ENCODE data around the gene PHLDA3.

PHLDA3 gene

DNA sequence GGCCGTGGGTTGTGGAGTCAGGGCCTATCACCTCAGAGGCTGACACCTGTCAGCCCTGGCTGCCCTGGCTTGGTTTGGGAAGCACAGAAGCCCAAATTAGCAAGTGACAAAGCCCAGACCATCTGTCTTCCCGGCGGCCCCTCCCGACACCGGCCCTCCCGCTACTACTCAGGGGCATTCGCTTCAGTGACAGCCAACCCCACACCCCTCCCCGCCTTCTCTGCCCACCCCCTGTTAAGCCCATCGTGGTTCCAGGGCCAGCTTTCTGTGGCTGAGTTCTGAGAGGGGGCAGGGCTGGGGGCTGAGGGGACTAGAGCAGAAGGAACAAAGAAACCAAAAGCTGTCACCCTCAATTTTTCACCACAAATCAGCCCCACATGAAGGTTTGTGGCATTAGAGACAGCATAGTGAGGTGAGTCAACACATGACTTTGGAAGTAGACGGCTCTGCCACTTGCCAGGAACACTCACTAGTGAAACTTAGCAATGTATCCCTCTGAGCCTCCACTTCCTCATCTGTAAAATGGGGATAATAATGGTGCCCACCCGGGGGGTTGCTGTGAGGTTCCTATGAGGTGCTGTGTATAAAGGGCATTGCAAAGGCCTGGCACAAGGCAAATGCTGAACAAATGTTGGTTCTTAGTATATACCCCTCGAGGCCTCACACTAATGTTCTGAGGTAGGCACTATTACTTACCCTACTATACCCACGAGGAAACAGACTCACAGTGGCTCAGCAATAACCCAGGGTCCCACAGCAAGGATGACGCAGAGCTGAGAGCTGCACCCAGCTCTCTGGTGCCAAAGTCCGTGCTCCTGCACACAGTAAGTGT lies 42.3 kb downstream of the PHLDA3 start (continued):
- TF ChIP-seq, protein P1, sequence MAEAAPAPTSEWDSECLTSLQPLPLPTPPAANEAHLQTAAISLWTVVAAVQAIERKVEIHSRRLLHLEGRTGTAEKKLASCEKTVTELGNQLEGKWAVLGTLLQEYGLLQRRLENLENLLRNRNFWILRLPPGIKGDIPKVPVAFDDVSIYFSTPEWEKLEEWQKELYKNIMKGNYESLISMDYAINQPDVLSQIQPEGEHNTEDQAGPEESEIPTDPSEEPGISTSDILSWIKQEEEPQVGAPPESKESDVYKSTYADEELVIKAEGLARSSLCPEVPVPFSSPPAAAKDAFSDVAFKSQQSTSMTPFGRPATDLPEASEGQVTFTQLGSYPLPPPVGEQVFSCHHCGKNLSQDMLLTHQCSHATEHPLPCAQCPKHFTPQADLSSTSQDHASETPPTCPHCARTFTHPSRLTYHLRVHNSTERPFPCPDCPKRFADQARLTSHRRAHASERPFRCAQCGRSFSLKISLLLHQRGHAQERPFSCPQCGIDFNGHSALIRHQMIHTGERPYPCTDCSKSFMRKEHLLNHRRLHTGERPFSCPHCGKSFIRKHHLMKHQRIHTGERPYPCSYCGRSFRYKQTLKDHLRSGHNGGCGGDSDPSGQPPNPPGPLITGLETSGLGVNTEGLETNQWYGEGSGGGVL (tag by site-specific recombination; IDR thresholded peaks at IDR 0.05), result no peak
- no peak for TF ChIP-seq BCL11A (tag by site-specific recombination; IDR thresholded peaks at IDR 0.05; ENCODE audit: low read depth)
- TF ChIP-seq ZNF510 (tag by site-specific recombination; IDR thresholded peaks at IDR 0.05; ENCODE audit: insufficient replicate concordance), result no peak
- TF ChIP-seq ZNF350 (tag by site-specific recombination; IDR thresholded peaks at IDR 0.05), result no peak

DNA sequence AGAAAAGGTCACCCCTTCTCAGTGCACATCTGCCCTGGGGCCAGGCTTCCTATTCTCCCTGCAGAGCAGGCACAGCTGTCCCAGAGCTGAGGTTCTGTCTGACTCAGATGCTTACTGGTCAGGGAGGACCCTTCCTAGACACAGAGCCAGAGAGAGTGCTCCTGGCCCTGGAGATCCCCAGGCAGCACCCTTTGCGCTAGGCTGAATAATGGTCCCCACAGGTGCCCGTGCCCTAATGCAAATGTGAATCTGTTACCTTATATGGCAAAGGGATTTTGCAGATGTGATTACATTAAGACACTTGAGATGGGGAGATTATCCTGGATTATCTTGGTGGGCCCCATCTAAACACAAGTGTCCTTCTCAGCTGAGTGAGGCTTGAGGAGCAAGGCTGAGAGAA lies 44.8 kb downstream of the PHLDA3 start:
- POLR2A ChIA-PET, result no interaction called here
- Histone ChIP-seq H3K4me1 (ENCODE audit: control insufficient read depth, insufficient read depth, low read length) (no peaks in the 10 kb centered on the region), H3K27ac (ENCODE audit: extremely low read depth, low read depth, low read length) (no peak overlapping the region), H3K36me3 (ENCODE audit: control insufficient read depth in 2 of 2, insufficient read depth in 1 of 2, low read length in 2 of 2) (no peaks in the 10 kb centered on the region), H3K4me3 (ENCODE audit: low read depth, low read length) (no peak overlapping the region), H3K9me3 (ENCODE audit: control insufficient read depth, insufficient read depth, low read depth, low read length) (no peaks in the 10 kb centered on the region)
- CTCF ChIA-PET, result interaction anchor here (1.0 to 1.5 kb wide), 2 partner anchors 12 to 169 kb away, joined by 6 to 8 read pairs; no protein-coding TSS in a partner anchor
- TF ChIP-seq ZNF266 (tag by site-specific recombination; IDR thresholded peaks at IDR 0.05; ENCODE audit: low read depth) (no peak), ZSCAN16 (tag by site-specific recombination; IDR thresholded peaks at IDR 0.05) (no peak), KLF1 (tag by site-specific recombination; IDR thresholded peaks at IDR 0.05) (no peak), ZBTB17 (tag by site-specific recombination; IDR thresholded peaks at IDR 0.05) (no peak), IKZF3 (tag by site-specific recombination; IDR thresholded peaks at IDR 0.05) (no peak), MEIS1 (CRISPR knock-in tag; IDR thresholded peaks at IDR 0.05; ENCODE audit: borderline replicate concordance) (no peak), ZNF292 (tag by site-specific recombination; IDR thresholded peaks at IDR 0.05; ENCODE audit: borderline replicate concordance, low read depth) (no peak)
- TF ChIP-seq, protein P2, sequence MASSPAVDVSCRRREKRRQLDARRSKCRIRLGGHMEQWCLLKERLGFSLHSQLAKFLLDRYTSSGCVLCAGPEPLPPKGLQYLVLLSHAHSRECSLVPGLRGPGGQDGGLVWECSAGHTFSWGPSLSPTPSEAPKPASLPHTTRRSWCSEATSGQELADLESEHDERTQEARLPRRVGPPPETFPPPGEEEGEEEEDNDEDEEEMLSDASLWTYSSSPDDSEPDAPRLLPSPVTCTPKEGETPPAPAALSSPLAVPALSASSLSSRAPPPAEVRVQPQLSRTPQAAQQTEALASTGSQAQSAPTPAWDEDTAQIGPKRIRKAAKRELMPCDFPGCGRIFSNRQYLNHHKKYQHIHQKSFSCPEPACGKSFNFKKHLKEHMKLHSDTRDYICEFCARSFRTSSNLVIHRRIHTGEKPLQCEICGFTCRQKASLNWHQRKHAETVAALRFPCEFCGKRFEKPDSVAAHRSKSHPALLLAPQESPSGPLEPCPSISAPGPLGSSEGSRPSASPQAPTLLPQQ (tag by site-specific recombination; IDR thresholded peaks at IDR 0.05), result peak; percentile 52

DNA sequence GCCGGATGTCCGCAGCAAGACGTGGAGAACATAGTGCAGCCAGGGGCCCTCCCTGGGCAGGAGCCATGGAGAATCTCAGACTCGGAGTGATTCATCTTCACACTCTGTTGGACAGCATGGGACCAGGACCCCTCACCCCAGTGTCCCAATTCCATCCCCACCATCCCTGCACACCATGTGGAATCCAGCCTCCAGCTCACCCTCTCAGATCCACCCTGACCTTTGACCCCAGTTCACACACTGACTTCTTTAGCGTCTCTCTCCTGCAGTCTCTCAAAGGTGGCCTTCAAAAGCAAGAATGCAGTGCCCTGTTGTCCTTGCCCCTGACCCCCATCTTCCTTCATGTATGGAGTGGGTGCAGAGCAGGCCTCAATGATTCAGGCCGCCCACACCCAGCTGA lies 45.3 kb downstream of the PHLDA3 start:
- no peak overlapping the region for H3K4me3 ChIP-seq (ENCODE audit: low read depth, low read length)
- H3K36me3 ChIP-seq (ENCODE audit: control insufficient read depth in 2 of 2, insufficient read depth in 1 of 2, low read length in 2 of 2), result no peaks in the 10 kb centered on the region
- no peaks in the 10 kb centered on the region for H3K9me3 ChIP-seq (ENCODE audit: control insufficient read depth, insufficient read depth, low read depth, low read length)
- TF ChIP-seq SALL2 (tag by site-specific recombination; IDR thresholded peaks at IDR 0.05; ENCODE audit: borderline replicate concordance), result no peak
- no peak for TF ChIP-seq YY2 (tag by site-specific recombination; IDR thresholded peaks at IDR 0.05)
- peak; percentile 68; the same call in 1 of the 2 replicates for TF ChIP-seq EGR2 (tag by site-specific recombination; IDR thresholded peaks at IDR 0.05; ENCODE audit: low read depth)
- no peak for TF ChIP-seq ZNF48 (tag by site-specific recombination; IDR thresholded peaks at IDR 0.05)
- no peak for TF ChIP-seq MEIS1 (CRISPR knock-in tag; IDR thresholded peaks at IDR 0.05; ENCODE audit: borderline replicate concordance)
- TF ChIP-seq ZBTB48 (tag by site-specific recombination; IDR thresholded peaks at IDR 0.05), result no peak
- TF ChIP-seq ZNF560 (tag by site-specific recombination; IDR thresholded peaks at IDR 0.05; ENCODE audit: borderline replicate concordance), result no peak
- peak; percentile 29; the same call in 1 of the 2 replicates for TF ChIP-seq ZFHX2 (tag by site-specific recombination; conservative IDR thresholded peaks at IDR 0.05)
- TF ChIP-seq GFI1B (tag by site-specific recombination; IDR thresholded peaks at IDR 0.05), result no peak
- no peak for TF ChIP-seq ZNF362 (tag by site-specific recombination; IDR thresholded peaks at IDR 0.05)
- TF ChIP-seq, protein P3, sequence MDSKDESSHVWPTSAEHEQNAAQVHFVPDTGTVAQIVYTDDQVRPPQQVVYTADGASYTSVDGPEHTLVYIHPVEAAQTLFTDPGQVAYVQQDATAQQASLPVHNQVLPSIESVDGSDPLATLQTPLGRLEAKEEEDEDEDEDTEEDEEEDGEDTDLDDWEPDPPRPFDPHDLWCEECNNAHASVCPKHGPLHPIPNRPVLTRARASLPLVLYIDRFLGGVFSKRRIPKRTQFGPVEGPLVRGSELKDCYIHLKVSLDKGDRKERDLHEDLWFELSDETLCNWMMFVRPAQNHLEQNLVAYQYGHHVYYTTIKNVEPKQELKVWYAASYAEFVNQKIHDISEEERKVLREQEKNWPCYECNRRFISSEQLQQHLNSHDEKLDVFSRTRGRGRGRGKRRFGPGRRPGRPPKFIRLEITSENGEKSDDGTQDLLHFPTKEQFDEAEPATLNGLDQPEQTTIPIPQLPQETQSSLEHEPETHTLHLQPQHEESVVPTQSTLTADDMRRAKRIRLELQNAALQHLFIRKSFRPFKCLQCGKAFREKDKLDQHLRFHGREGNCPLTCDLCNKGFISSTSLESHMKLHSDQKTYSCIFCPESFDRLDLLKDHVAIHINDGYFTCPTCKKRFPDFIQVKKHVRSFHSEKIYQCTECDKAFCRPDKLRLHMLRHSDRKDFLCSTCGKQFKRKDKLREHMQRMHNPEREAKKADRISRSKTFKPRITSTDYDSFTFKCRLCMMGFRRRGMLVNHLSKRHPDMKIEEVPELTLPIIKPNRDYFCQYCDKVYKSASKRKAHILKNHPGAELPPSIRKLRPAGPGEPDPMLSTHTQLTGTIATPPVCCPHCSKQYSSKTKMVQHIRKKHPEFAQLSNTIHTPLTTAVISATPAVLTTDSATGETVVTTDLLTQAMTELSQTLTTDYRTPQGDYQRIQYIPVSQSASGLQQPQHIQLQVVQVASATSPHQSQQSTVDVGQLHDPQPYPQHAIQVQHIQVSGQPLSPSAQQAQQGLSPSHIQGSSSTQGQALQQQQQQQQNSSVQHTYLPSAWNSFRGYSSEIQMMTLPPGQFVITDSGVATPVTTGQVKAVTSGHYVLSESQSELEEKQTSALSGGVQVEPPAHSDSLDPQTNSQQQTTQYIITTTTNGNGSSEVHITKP (tag by site-specific recombination; IDR thresholded peaks at IDR 0.05), result no peak
- no peak for TF ChIP-seq KLF1 (tag by site-specific recombination; IDR thresholded peaks at IDR 0.05)
- no peak for TF ChIP-seq SP3 (tag by site-specific recombination; IDR thresholded peaks at IDR 0.05)
- no peak for TF ChIP-seq KLF9 (tag by site-specific recombination; IDR thresholded peaks at IDR 0.05; ENCODE audit: low read depth)
- TF ChIP-seq ZNF169 (tag by site-specific recombination; IDR thresholded peaks at IDR 0.05), result no peak
- no peaks in the 10 kb centered on the region for H3K4me1 ChIP-seq (ENCODE audit: control insufficient read depth, insufficient read depth, low read length)
- ChIA-PET POLR2A (no interaction called here), CTCF (interaction anchor here (1.5 kb wide), 1 partner anchor 12 kb away, joined by 8 read pairs; no protein-coding TSS in a partner anchor)
- no peak overlapping the region for H3K27ac ChIP-seq (ENCODE audit: extremely low read depth, low read depth, low read length)
